Liver (tissue), 3 donors: ENCODE results near the gene COG4.
A peak's percentile ranks its signal among the peaks of the same experiment; 100 is the strongest.

Experiments used
- FOXA2 ChIP-seq: IDR thresholded peaks from 2 replicates; pipeline ENCODE4 v1.6.1; 2016; ENCODE audit warnings: antibody characterized with exemption
- GABPA ChIP-seq, 2 donors: IDR thresholded peaks in 1 of 2; conservative IDR thresholded peaks in 1 of 2; 2 replicates each; pipeline ENCODE4 v1.6.1; 2016; ENCODE audit warnings: antibody characterized with exemption in 2 of 2, mild to moderate bottlenecking in 1 of 2, moderate library complexity in 1 of 2
- JUND ChIP-seq, 2 donors: IDR thresholded peaks; 2 replicates each; pipeline ENCODE4 v1.6.1; 2016; ENCODE audit warnings: antibody characterized with exemption in 2 of 2
- NR2F2 ChIP-seq: IDR thresholded peaks from 2 replicates; pipeline ENCODE4 v1.6.1; 2016; ENCODE audit warnings: antibody characterized with exemption
- RAD21 ChIP-seq, 2 donors: IDR thresholded peaks; 2 replicates each; pipeline ENCODE4 v1.6.1; 2016; ENCODE audit warnings: antibody characterized with exemption in 2 of 2, mild to moderate bottlenecking in 2 of 2
- SP1 ChIP-seq: IDR thresholded peaks from 2 replicates; pipeline ENCODE4 v1.6.1; 2018; ENCODE audit warnings: antibody characterized with exemption, mild to moderate bottlenecking
- TAF1 ChIP-seq: conservative IDR thresholded peaks from 2 replicates; pipeline ENCODE4 v1.6.1; 2016; ENCODE audit warnings: antibody characterized with exemption, mild to moderate bottlenecking
- YY1 ChIP-seq: IDR thresholded peaks from 2 replicates; pipeline ENCODE4 v1.6.1; 2016; ENCODE audit warnings: antibody characterized with exemption, mild to moderate bottlenecking
- TF ChIP-seq, protein P1 (sequence below): fragments of 150-350 bp; IDR thresholded peaks from 2 replicates; pipeline ENCODE4 v1.5.1; 2017; ENCODE audit warnings: improper control_type of control experiment, low read depth, low read length; ENCODE audit not compliant: missing input control
- TF ChIP-seq, protein P2 (sequence below): IDR thresholded peaks from 2 replicates; pipeline ENCODE4 v1.6.1; 2016; ENCODE audit warnings: antibody characterized with exemption
- TF ChIP-seq, protein P3 (sequence below): IDR thresholded peaks from 2 replicates; pipeline ENCODE4 v1.6.1; 2016; ENCODE audit warnings: antibody characterized with exemption, mild to moderate bottlenecking
- TF ChIP-seq, protein P4 (sequence below): IDR thresholded peaks from 2 replicates; pipeline ENCODE4 v1.6.1; 2016; ENCODE audit warnings: antibody characterized with exemption
- TF ChIP-seq, protein P5 (sequence below): IDR thresholded peaks from 2 replicates; pipeline ENCODE4 v1.6.1; 2016; ENCODE audit warnings: antibody characterized with exemption
- donor health status: healthy.
- donor health status: healthy.

DNA sequence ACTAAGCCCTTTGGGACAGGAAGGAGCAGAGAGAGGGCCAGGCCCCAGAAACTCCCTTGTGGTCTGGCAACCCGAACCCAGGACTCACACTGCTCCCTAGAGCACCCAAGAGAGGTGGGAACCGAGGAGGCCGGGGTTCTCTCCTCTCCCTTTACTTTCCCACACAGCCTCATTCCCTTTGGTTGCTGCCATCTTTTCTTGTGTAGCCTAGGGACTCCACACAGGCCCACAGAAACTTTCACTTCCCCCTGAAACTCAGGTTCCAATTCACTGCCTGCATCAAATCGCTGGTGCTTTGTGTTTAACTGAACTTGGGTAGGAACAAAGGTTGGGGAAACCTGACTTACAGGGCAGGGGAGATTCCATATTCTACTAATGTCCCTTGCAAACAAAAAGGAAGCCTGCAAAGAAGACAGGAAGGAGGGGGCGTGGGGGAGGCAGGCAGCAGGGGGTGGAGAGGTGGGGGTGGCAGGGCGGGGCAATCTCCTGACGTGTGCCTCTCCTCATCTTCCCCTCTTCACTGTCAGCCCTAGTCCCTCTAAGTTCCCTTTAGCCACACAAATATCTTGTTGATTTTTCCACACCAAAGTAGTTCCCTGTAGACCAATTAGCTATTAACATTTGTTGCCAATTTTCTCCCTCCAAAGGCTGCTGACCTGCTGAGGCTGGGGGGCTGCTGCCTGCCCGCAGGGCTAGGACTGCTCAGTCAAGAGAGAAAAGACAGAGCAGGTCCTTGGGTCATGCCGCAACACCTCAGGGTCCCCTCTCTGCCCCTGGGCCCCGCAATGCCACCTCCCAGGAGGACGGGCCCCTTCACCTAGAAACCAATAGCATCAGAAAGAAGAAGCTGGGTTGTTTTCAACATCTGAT, 92.5 kb downstream of the COG4 start:
- TF ChIP-seq RAD21 (IDR thresholded peaks at IDR 0.05) (no peak), YY1 (no peak), JUND (IDR thresholded peaks at IDR 0.05) (no peak), TAF1 (no peak), NR2F2 (no peak), GABPA (IDR thresholded peaks at IDR 0.05 in 1 of 2, conservative IDR thresholded peaks at IDR 0.05 in 1 of 2) (no peak), SP1 (peak; percentile 7), FOXA2 (no peak)
- TF ChIP-seq, protein P1, sequence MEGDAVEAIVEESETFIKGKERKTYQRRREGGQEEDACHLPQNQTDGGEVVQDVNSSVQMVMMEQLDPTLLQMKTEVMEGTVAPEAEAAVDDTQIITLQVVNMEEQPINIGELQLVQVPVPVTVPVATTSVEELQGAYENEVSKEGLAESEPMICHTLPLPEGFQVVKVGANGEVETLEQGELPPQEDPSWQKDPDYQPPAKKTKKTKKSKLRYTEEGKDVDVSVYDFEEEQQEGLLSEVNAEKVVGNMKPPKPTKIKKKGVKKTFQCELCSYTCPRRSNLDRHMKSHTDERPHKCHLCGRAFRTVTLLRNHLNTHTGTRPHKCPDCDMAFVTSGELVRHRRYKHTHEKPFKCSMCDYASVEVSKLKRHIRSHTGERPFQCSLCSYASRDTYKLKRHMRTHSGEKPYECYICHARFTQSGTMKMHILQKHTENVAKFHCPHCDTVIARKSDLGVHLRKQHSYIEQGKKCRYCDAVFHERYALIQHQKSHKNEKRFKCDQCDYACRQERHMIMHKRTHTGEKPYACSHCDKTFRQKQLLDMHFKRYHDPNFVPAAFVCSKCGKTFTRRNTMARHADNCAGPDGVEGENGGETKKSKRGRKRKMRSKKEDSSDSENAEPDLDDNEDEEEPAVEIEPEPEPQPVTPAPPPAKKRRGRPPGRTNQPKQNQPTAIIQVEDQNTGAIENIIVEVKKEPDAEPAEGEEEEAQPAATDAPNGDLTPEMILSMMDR = no peak
- TF ChIP-seq, protein P2, sequence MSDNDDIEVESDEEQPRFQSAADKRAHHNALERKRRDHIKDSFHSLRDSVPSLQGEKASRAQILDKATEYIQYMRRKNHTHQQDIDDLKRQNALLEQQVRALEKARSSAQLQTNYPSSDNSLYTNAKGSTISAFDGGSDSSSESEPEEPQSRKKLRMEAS = no peak
- TF ChIP-seq, protein P3, sequence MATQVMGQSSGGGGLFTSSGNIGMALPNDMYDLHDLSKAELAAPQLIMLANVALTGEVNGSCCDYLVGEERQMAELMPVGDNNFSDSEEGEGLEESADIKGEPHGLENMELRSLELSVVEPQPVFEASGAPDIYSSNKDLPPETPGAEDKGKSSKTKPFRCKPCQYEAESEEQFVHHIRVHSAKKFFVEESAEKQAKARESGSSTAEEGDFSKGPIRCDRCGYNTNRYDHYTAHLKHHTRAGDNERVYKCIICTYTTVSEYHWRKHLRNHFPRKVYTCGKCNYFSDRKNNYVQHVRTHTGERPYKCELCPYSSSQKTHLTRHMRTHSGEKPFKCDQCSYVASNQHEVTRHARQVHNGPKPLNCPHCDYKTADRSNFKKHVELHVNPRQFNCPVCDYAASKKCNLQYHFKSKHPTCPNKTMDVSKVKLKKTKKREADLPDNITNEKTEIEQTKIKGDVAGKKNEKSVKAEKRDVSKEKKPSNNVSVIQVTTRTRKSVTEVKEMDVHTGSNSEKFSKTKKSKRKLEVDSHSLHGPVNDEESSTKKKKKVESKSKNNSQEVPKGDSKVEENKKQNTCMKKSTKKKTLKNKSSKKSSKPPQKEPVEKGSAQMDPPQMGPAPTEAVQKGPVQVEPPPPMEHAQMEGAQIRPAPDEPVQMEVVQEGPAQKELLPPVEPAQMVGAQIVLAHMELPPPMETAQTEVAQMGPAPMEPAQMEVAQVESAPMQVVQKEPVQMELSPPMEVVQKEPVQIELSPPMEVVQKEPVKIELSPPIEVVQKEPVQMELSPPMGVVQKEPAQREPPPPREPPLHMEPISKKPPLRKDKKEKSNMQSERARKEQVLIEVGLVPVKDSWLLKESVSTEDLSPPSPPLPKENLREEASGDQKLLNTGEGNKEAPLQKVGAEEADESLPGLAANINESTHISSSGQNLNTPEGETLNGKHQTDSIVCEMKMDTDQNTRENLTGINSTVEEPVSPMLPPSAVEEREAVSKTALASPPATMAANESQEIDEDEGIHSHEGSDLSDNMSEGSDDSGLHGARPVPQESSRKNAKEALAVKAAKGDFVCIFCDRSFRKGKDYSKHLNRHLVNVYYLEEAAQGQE = no peak
- TF ChIP-seq, protein P4, sequence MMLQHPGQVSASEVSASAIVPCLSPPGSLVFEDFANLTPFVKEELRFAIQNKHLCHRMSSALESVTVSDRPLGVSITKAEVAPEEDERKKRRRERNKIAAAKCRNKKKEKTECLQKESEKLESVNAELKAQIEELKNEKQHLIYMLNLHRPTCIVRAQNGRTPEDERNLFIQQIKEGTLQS = no peak
- TF ChIP-seq, protein P5, sequence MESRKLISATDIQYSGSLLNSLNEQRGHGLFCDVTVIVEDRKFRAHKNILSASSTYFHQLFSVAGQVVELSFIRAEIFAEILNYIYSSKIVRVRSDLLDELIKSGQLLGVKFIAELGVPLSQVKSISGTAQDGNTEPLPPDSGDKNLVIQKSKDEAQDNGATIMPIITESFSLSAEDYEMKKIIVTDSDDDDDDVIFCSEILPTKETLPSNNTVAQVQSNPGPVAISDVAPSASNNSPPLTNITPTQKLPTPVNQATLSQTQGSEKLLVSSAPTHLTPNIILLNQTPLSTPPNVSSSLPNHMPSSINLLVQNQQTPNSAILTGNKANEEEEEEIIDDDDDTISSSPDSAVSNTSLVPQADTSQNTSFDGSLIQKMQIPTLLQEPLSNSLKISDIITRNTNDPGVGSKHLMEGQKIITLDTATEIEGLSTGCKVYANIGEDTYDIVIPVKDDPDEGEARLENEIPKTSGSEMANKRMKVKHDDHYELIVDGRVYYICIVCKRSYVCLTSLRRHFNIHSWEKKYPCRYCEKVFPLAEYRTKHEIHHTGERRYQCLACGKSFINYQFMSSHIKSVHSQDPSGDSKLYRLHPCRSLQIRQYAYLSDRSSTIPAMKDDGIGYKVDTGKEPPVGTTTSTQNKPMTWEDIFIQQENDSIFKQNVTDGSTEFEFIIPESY = no peak
